ENCODE data around the gene GSTA5.

GRCh38 chr6:52788478-52788877, 52.1 kb downstream of the GSTA5 start:
- no peak for TF ChIP-seq MYC (IDR thresholded peaks at IDR 0.05; ENCODE audit: borderline replicate concordance, low read length)
- TF ChIP-seq CTCF (IDR thresholded peaks at IDR 0.05), result no peak
- no peak for TF ChIP-seq REST (IDR thresholded peaks at IDR 0.05)
- TF ChIP-seq FOSL2 (IDR thresholded peaks at IDR 0.05), result no peak
- TF ChIP-seq FOSL2 (CRISPR knock-in tag; IDR thresholded peaks at IDR 0.05), result no peak
- TF ChIP-seq POLR2A (IDR thresholded peaks at IDR 0.05; ENCODE audit: low read length), result no peak
- TF ChIP-seq SMC3 (IDR thresholded peaks at IDR 0.05), result no peak
- TF ChIP-seq EHMT2 (IDR thresholded peaks at IDR 0.05; ENCODE audit: low read depth), result no peak
- no peak for TF ChIP-seq EP300 (IDR thresholded peaks at IDR 0.05)
- no peak for TF ChIP-seq ESRRA (IDR thresholded peaks at IDR 0.05; ENCODE audit: borderline replicate concordance, low read length)
